ENCODE results near the gene KNTC1. TPM values are rescaled to one million over a fixed set of nuclear protein-coding genes. Genes with fewer than 3 reads are reported as not detected.

Gene KNTC1
- total and polyA plus RNA-seq, 8 donors: 2.4 to 47.0 (median 14.1) TPM

DNA sequence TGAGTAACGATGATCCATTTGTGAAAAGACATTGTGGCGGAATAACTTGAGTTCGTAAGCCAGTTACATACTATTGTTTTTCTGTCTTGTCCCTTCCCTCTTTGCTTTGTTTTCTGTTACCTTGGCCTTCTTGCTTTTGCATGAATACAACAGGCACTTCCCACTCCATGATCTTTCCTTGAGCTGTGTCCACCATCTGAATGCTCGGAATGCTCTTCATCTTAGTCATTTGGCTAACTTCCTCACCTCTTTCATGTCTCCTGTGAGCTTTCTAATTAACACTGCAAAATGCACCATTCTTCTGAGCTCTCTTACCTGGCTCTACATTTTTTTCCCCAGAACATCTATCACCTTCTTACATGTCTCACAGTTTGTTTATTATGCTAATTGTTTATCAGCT is 10.0 kb downstream of the KNTC1 start:
- 94 to 99% (median 96%) methylated on average over 4 of the region's 4 CpGs for WGBS, 5 donors
- Histone ChIP-seq H3K4me3 (no peak overlapping the region), H3K4me1 (no peaks in the 10 kb centered on the region), H3K27me3 (no peaks in the 10 kb centered on the region), H3K9me3 (no peaks in the 10 kb centered on the region), H3K27ac (no peak overlapping the region), H3K36me3 (peaks cover 0 to 56% (median 26%) of the 10 kb centered on the region in 4 donors)
- TF ChIP-seq POLR2AphosphoS5 (IDR thresholded peaks at IDR 0.05) (no peak), CTCF (IDR thresholded peaks at IDR 0.05) (no peak), POLR2A (IDR thresholded peaks at IDR 0.05) (no peak), EP300 (IDR thresholded peaks at IDR 0.05) (no peak)
- DNase-seq: no peak
- intact Hi-C loops (cut with DNase I; ENCODE audit: low total_unique reads): no loop called here

DNA sequence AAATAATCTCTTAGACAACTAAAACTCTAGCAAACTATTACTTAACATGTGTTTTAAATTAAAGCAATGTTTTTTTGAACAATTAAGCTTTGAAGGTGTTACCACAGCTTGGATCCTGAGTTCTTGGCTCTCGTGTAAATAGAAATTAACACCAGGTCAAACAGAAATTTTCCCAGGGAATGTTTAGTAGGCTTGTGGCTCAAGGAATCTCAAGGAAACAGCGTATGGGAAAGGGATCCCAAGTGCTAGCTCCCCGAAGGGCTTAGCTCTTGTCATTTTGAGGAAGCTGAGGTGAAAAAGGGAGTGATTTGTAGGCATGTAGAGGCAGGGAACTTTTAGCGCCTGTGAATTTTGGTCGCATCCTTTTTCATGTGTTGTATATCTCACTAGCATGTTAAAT is 11.4 kb downstream of the KNTC1 start:
- 92 to 96% (median 95%) methylated on average over 5 of the region's 5 CpGs for WGBS, 5 donors
- Histone ChIP-seq H3K4me1 (no peaks in the 10 kb centered on the region), H3K36me3 (peaks cover 0 to 69% (median 36%) of the 10 kb centered on the region in 4 donors), H3K4me3 (no peak overlapping the region), H3K27ac (no peak overlapping the region), H3K27me3 (no peaks in the 10 kb centered on the region), H3K9me3 (no peaks in the 10 kb centered on the region)
- no peak for DNase-seq
- intact Hi-C loops (cut with DNase I; ENCODE audit: low total_unique reads): no loop called here
- TF ChIP-seq EP300 (IDR thresholded peaks at IDR 0.05) (no peak), POLR2A (IDR thresholded peaks at IDR 0.05) (no peak), POLR2AphosphoS5 (IDR thresholded peaks at IDR 0.05) (no peak), CTCF (IDR thresholded peaks at IDR 0.05) (no peak)

GRCh38 chr12:122544537-122544936 is 17.5 kb downstream of the KNTC1 start:
- no peaks in the 10 kb centered on the region for H3K9me3 ChIP-seq
- WGBS, 5 donors: 88 to 94% (median 92%) methylated on average over 2 of the region's 2 CpGs

GRCh38 chr12:122545855-122546254 is 18.8 kb downstream of the KNTC1 start:
- Histone ChIP-seq H3K27me3 (no peaks in the 10 kb centered on the region), H3K36me3 (peaks cover 0 to 75% (median 51%) of the 10 kb centered on the region in 4 donors), H3K9me3 (no peaks in the 10 kb centered on the region), H3K27ac (no peak overlapping the region), H3K4me3 (no peak overlapping the region), H3K4me1 (no peaks in the 10 kb centered on the region)
- intact Hi-C loops (cut with DNase I; ENCODE audit: low total_unique reads): no loop called here
- WGBS, 5 donors: 77 to 98% (median 92%) methylated on average over 2 of the region's 2 CpGs
- no peak for DNase-seq
- TF ChIP-seq POLR2AphosphoS5 (IDR thresholded peaks at IDR 0.05) (no peak), CTCF (IDR thresholded peaks at IDR 0.05) (no peak), EP300 (IDR thresholded peaks at IDR 0.05) (no peak), POLR2A (IDR thresholded peaks at IDR 0.05) (no peak)

More at GRCh38 chr12:122544537-122544936, 17.5 kb downstream of the KNTC1 start:
- Histone ChIP-seq H3K4me3 (no peak overlapping the region), H3K36me3 (peaks cover 0 to 80% (median 45%) of the 10 kb centered on the region in 4 donors), H3K4me1 (no peaks in the 10 kb centered on the region), H3K27me3 (no peaks in the 10 kb centered on the region), H3K27ac (no peak overlapping the region)
- intact Hi-C loops (cut with DNase I; ENCODE audit: low total_unique reads): no loop called here
- no peak for DNase-seq
- no peak for TF ChIP-seq EP300 (IDR thresholded peaks at IDR 0.05)
- no peak for TF ChIP-seq CTCF (IDR thresholded peaks at IDR 0.05)
- no peak for TF ChIP-seq POLR2A (IDR thresholded peaks at IDR 0.05)

All from stomach (tissue), 9 donors.